B cell (primary cell): Measurements from ENCODE around the gene NCK1. TPM values are rescaled to one million over a fixed set of nuclear protein-coding genes. Genes with fewer than 3 reads are reported as not detected.

ENCODE experiments used
- ATAC-seq: fragments of 200-7000 bp; cut with Tn5 transposase; one replicate; pipeline ENCODE4 v1.10.0; 2021; ENCODE audit warnings: low read depth, mild to moderate bottlenecking, moderate number of reproducible peaks, moderate library complexity
- CTCF ChIA-PET: fragments of 350-600 bp; sonication (Branson Sonifier 250); formaldehyde crosslinking; loops from one replicate; lab custom pipeline; 2021; ENCODE audit warnings: antibody characterized with exemption, inconsistent platforms; lab: Charles Lee
- POLR2A ChIA-PET: fragments of 350-600 bp; sonication (Branson Sonifier 250); formaldehyde crosslinking; loops from one replicate; lab custom pipeline; 2021; ENCODE audit warnings: antibody characterized with exemption; lab: Charles Lee
- DNase-seq: peaks from one replicate; pipeline ENCODE4 v3.0.0; 2013
- H2AFZ ChIP-seq: 2 replicates; pipeline ENCODE4 v1.6.1; 2012; ENCODE audit warnings: mild to moderate bottlenecking, low read depth, low read length; ENCODE audit not compliant: insufficient read depth, poor library complexity, severe bottlenecking
- H3K27ac ChIP-seq, 2 donors: 1 replicate in 1 of 2; 2 replicates in 1 of 2; pipeline ENCODE4 v1.5.1; 2012 to 2013; ENCODE audit warnings: low read length in 2 of 2, mild to moderate bottlenecking in 2 of 2, moderate library complexity in 1 of 2
- H3K27me3 ChIP-seq, 4 experiments: fragments of 200-600 bp in 1 of 4; sonication (generic) in 1 of 4; replicated peaks in 1 of 4; 1 replicate in 2 of 4; 2 replicates in 2 of 4; pipeline versions ENCODE4 v1.6.1 to v1.7.0; 2013 to 2016; ENCODE audit warnings: low read length in 3 of 4, mild to moderate bottlenecking in 2 of 4, mixed read lengths in 1 of 4, moderate library complexity in 1 of 4; ENCODE audit not compliant: insufficient read depth in 4 of 4, control insufficient read depth in 3 of 4; ENCODE audit errors: control extremely low read depth in 1 of 4
- H3K36me3 ChIP-seq, 2 experiments: replicated peaks in 1 of 2; 1 replicate in 1 of 2; 2 replicates in 1 of 2; pipeline versions ENCODE4 v1.6.1 to v1.7.1; 2013; ENCODE audit warnings: low read length in 1 of 2; ENCODE audit not compliant: insufficient read depth in 2 of 2, control insufficient read depth in 1 of 2; ENCODE audit errors: control extremely low read depth in 1 of 2, extremely low read depth in 1 of 2
- H3K4me1 ChIP-seq, 2 donors: fragments of 200-600 bp in 1 of 2; sonication (generic) in 1 of 2; 1 replicate in 1 of 2; 2 replicates in 1 of 2; pipeline versions ENCODE4 v1.5.1 to v1.6.1; 2013 to 2017; ENCODE audit warnings: low read length in 2 of 2; ENCODE audit not compliant: control insufficient read depth in 2 of 2, insufficient read depth in 2 of 2
- H3K4me2 ChIP-seq: replicated peaks from 2 replicates; pipeline ENCODE3; 2012; ENCODE audit warnings: mild to moderate bottlenecking, low read depth, low read length; ENCODE audit not compliant: poor library complexity, severe bottlenecking
- H3K4me3 ChIP-seq, 5 experiments: fragments of 200-600 bp in 1 of 5; sonication (generic) in 1 of 5; 1 replicate in 3 of 5; 2 replicates in 2 of 5; pipeline versions ENCODE4 v1.5.1 to v1.7.0; 2011 to 2016; ENCODE audit warnings: low read length in 4 of 5, mild to moderate bottlenecking in 4 of 5, low read depth in 2 of 5, control low read depth in 1 of 5, moderate library complexity in 1 of 5; ENCODE audit not compliant: insufficient read depth in 1 of 5; ENCODE audit errors: control extremely low read depth in 1 of 5, extremely low read depth in 1 of 5
- H3K79me2 ChIP-seq: fragments of 200-600 bp; sonication (generic); one replicate; pipeline ENCODE4 v1.6.0; 2016; ENCODE audit warnings: low read length; ENCODE audit not compliant: control insufficient read depth, insufficient read depth
- H3K9ac ChIP-seq: fragments of 200-600 bp; sonication (generic); 2 replicates; pipeline ENCODE4 v1.6.1; 2017; ENCODE audit warnings: mild to moderate bottlenecking, low read length, moderate library complexity
- H3K9me3 ChIP-seq, 3 donors: one replicate each; pipeline versions ENCODE4 v1.6.1 to v1.7.1; 2013; ENCODE audit warnings: low read length in 2 of 3; ENCODE audit not compliant: control insufficient read depth in 2 of 3, insufficient read depth in 1 of 3; ENCODE audit errors: control extremely low read depth in 1 of 3
- H4K20me1 ChIP-seq: 2 replicates; pipeline ENCODE4 v1.6.0; 2012; ENCODE audit warnings: mild to moderate bottlenecking, low read length; ENCODE audit not compliant: insufficient read depth, control insufficient read depth, poor library complexity, severe bottlenecking
- H3K27ac Mint-ChIP-seq: one replicate; pipeline ENCODE4 v1.8.0; 2021; ENCODE audit warnings: mixed read lengths
- H3K27me3 Mint-ChIP-seq: one replicate; pipeline ENCODE4 v1.8.0; 2021; ENCODE audit warnings: mixed read lengths
- H3K4me1 Mint-ChIP-seq: one replicate; pipeline ENCODE4 v1.8.0; 2021; ENCODE audit warnings: mixed read lengths
- H3K4me3 Mint-ChIP-seq: one replicate; pipeline ENCODE4 v1.8.0; 2021; ENCODE audit warnings: mixed read lengths
- H3K9me3 Mint-ChIP-seq: one replicate; pipeline ENCODE4 v1.8.0; 2022; ENCODE audit warnings: mixed read lengths; ENCODE audit not compliant: insufficient read depth
- CTCF ChIP-seq: fragments of 200-600 bp; IDR thresholded peaks from one replicate; pipeline ENCODE4 v1.8.0; 2022; ENCODE audit warnings: antibody characterized with exemption, mild to moderate bottlenecking
- EZH2 ChIP-seq: IDR thresholded peaks from 2 replicates; pipeline ENCODE4 v1.6.1; 2012; ENCODE audit warnings: borderline replicate concordance, low read depth, mild to moderate bottlenecking, moderate library complexity, low read length; ENCODE audit not compliant: insufficient read depth, poor library complexity, severe bottlenecking
- WGBS: methylation state at CpG from one replicate; pipeline ENCODE4 v1.1.5; 2013; ENCODE audit warnings: missing lambda C conversion rate; ENCODE audit not compliant: insufficient coverage; 5-methylcytosine and 5-hydroxymethylcytosine counted together
- intact Hi-C: fragments of 100-400 bp; cut with micrococcal nuclease; formaldehyde crosslinking; loops from one replicate; pipeline ENCODE4 v1.10.0; 2022
- polyA plus RNA-seq: library from polyadenylated mRNA; depleted of rRNA; stranded (reverse); fragments of >200 nt; gene quantifications from 2 replicates; pipeline ENCODE4 v1.2.3, GENCODE V29; 2012
- total RNA-seq, 2 donors: library from RNA; stranded (reverse); fragments of 120-200 nt in 1 of 2; gene quantifications; 1 replicate in 1 of 2; 2 replicates in 1 of 2; pipeline versions ENCODE4 v1.2.3 to v1.2.4, GENCODE V29; 2013 to 2022

The NCK1 gene
- total and polyA plus RNA-seq, 2 donors (not counting 1 experiment from before 2014, with no cell fraction given), result 12.6 to 32.4 TPM

GRCh38 chr3:136835813-136836510 is 26.0 kb upstream of the NCK1 start:
- Mint-ChIP-seq H3K27me3 (no peaks in the 10 kb centered on the region), H3K4me3 (no peak overlapping the region), H3K27ac (no peak overlapping the region), H3K9me3 (no peaks in the 10 kb centered on the region), H3K4me1 (no peaks in the 10 kb centered on the region)
- no peak for ATAC-seq
- ChIA-PET POLR2A (no interaction called here), CTCF (no interaction called here)
- DNase-seq, result no peak
- Histone ChIP-seq H3K4me3 (no peak overlapping the region), H3K4me2 (no peak overlapping the region), H3K36me3 (peaks cover 0 to 4% of the 10 kb centered on the region in 2 experiments), H3K9me3 (peaks cover 0 to 2% (median 0%) of the 10 kb centered on the region in 3 donors), H2AFZ (no peak overlapping the region), H3K4me1 (no peaks in the 10 kb centered on the region), H3K27ac (no peak overlapping the region), H4K20me1 (no peaks in the 10 kb centered on the region), H3K9ac (no peak overlapping the region), H3K27me3 (peaks cover 0 to 8% (median 5%) of the 10 kb centered on the region in 4 experiments), H3K79me2 (no peaks in the 10 kb centered on the region)
- TF ChIP-seq EZH2, result no peak
- no peak for TF ChIP-seq CTCF
- 38% methylated on average over 1 of the region's 3 CpGs for WGBS
- intact Hi-C loops, result no loop called here

DNA sequence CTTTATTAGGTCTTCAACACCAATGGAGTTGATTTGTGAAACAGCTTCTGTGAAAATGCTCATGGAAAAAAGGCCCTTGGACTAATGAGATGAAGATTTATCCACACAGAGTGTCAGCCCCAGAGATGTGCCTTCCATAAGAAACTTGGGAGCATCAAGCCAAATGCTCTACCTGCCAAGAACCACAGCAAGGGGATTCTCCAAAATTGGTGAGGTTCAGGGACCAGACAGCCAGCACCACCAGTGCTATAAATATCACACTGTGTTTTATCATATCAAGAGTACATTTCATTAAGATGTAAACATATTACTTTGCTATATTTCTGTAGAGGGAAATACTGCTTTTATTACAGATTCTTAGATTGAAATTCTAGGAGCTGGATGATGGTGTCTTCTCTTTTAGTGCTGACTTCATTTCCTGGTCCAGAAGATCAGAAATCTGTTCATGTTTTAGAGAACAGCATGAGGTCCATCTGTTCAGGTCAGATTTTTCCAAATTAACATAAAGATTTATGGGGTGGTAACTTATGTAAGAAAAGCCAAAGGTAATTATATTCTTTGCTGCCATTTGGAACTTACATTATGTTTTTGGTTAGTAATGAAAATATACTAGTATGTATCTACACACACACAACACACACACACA is 25.4 kb upstream of the NCK1 start:
- no peak overlapping the region for H3K9ac ChIP-seq
- ChIA-PET POLR2A (no interaction called here), CTCF (no interaction called here)
- intact Hi-C loops, result no loop called here
- peaks cover 0 to 2% (median 0%) of the 10 kb centered on the region in 3 donors for H3K9me3 ChIP-seq
- H3K27me3 Mint-ChIP-seq, result no peaks in the 10 kb centered on the region
- DNase-seq, result no peak
- no peak for TF ChIP-seq CTCF
- TF ChIP-seq EZH2, result no peak
- H3K4me3 ChIP-seq, result no peak overlapping the region
- no peak overlapping the region for H2AFZ ChIP-seq
- H3K4me3 Mint-ChIP-seq, result no peak overlapping the region
- peaks cover 0 to 2% (median under 1%) of the 10 kb centered on the region in 4 experiments for H3K27me3 ChIP-seq
- H3K27ac ChIP-seq, result no peak overlapping the region
- ATAC-seq, result no peak
- no peak overlapping the region for H3K27ac Mint-ChIP-seq
- H3K9me3 Mint-ChIP-seq, result no peaks in the 10 kb centered on the region
- no peaks in the 10 kb centered on the region for H3K4me1 Mint-ChIP-seq
- H3K4me1 ChIP-seq, result no peaks in the 10 kb centered on the region
- no peak overlapping the region for H3K4me2 ChIP-seq
- no peaks in the 10 kb centered on the region for H4K20me1 ChIP-seq
- H3K36me3 ChIP-seq, result peaks cover 0 to 5% of the 10 kb centered on the region in 2 experiments
- H3K79me2 ChIP-seq, result no peaks in the 10 kb centered on the region
